ENCODE data around the gene RTTN.

The RTTN gene

DNA sequence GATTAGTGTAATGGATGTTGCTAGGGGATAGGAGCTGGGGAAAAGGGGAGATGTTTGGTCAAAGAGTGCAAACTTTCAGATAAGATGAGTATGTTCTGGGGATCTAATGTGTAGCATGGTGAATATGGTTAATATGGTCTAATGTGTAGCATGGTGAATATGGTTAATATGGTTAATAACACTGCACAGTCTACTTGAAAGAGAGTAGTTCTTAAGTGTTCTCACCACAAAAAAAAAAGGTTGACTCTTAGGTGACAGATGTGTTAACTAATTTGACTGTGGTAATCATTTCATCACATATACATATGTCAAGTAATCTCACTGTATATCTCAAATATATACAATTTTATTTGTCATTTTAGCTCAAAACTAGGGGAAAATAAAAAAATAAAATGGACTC is 136.5 kb downstream of the RTTN start:
- DNase-seq (ENCODE audit: low spot score), result no peak
- TF ChIP-seq, protein P1, sequence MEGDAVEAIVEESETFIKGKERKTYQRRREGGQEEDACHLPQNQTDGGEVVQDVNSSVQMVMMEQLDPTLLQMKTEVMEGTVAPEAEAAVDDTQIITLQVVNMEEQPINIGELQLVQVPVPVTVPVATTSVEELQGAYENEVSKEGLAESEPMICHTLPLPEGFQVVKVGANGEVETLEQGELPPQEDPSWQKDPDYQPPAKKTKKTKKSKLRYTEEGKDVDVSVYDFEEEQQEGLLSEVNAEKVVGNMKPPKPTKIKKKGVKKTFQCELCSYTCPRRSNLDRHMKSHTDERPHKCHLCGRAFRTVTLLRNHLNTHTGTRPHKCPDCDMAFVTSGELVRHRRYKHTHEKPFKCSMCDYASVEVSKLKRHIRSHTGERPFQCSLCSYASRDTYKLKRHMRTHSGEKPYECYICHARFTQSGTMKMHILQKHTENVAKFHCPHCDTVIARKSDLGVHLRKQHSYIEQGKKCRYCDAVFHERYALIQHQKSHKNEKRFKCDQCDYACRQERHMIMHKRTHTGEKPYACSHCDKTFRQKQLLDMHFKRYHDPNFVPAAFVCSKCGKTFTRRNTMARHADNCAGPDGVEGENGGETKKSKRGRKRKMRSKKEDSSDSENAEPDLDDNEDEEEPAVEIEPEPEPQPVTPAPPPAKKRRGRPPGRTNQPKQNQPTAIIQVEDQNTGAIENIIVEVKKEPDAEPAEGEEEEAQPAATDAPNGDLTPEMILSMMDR (IDR thresholded peaks at IDR 0.05; ENCODE audit: extremely low read depth, missing control alignments), result no peak

DNA sequence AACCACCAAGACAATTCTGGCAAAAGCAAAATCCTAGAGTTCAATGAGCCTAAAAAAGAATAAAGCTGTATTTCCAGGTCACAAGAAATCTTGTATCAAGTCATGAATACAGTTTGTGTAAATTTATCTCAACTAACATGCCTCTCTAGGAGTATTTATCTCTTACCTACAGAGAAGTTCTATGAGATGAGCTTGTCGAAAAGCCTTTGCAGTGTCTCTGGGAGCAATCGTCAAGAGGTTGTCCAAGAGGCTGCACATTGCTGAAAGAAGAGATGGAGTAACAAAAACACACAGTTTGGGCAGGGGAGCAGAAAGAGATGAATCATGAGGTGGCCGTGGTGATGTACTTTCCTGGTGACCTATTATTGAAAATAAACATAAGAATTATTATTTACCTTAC is 145.8 kb downstream of the RTTN start:
- TF ChIP-seq, protein P1 (IDR thresholded peaks at IDR 0.05; ENCODE audit: extremely low read depth, missing control alignments), result no peak
- DNase-seq (ENCODE audit: low spot score), result no peak

DNA sequence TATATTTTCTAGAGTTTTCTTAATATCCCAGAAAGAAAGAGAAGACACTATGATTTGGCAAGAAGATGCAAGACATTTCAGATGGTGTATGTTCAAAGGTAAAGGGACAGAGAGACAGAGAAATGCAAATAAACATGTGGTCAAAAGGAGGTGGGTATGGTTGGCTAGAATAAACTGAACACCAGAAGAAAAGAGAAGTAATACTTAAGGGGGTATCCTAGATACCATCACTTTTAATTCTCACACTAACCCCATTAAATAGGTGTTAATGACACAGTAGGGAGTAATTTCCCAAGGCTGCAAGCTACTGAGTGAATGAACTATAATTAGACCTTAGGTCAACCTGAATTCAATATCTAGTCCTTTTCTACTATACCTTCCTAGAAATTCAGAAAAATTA is 146.6 kb downstream of the RTTN start:
- TF ChIP-seq, protein P1 (IDR thresholded peaks at IDR 0.05; ENCODE audit: extremely low read depth, missing control alignments), result no peak
- DNase-seq (ENCODE audit: low spot score), result peak; percentile 49

DNA sequence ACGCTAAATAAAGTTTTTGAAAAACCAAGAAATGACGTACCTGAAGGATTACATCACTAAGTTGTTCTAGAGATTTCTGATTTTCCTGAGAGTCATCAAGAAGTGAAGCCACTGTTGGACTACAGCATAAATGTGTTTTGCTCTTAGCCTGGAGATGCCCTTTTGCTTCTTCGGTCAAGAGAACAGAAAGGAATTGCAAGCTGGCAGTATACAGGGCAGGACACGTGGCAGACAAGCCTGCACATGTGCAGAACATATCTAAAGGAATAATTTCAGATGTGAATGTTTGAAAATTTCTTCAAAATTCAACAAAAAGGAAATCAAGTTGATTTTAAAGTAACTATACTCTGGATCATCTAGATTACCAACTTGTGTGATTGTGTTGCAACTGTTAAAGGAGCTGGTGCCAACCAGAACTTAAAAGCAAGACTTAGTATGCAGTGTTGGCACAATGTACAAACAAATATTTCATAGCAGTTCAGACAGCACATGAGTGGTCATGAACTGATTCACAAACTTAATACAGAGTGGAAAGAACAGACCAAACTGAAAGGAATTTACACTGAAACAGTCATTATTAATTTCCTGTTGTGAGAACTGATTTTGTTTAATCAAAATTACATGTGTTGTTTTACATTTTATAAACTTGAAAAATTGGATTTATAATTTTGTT is 157.4 kb downstream of the RTTN start:
- TF ChIP-seq, protein P1 (IDR thresholded peaks at IDR 0.05; ENCODE audit: extremely low read depth, missing control alignments), result no peak
- no peak for DNase-seq (ENCODE audit: low spot score)

DNA sequence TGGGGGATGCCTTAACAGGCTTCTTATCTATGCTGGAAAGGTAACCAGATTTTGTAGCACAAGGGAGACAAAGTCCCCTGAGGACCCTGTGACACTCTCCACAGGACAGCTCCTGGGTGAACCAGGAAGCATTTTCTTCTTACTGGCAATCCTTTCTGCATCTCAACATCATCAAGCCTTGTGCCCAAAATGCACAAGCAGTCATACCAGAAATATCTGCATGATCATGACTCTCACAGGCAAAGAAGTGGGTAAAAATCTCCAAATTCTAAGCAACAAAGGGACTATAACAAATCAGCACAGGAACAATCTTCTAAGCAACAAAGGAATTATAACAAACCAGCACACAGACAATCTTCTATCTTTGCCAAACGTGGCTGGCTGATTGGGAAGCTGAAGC is 158.7 kb downstream of the RTTN start:
- TF ChIP-seq, protein P1 (IDR thresholded peaks at IDR 0.05; ENCODE audit: extremely low read depth, missing control alignments), result no peak
- DNase-seq (ENCODE audit: low spot score), result no peak

DNA sequence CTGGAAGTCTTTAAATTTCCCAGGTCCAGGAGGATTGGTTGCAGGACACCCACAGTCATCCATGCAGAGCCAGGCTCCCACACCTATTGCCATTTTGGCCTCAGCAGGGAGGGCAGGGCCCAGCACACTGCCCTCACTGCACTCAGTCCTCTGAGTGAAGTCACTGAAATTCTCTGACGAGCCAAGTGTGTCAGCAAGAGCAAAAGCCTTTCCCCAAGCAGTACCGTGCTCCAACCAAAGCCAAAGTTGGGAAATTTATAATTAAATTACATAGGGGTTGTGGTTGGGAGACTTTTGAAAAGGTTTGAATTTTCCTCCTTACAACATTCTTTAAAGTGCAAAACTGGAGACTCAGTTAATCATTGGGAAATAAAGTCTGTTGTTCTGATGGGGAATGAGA is 159.3 kb downstream of the RTTN start:
- no peak for DNase-seq (ENCODE audit: low spot score)
- TF ChIP-seq, protein P1 (IDR thresholded peaks at IDR 0.05; ENCODE audit: extremely low read depth, missing control alignments), result no peak

DNA sequence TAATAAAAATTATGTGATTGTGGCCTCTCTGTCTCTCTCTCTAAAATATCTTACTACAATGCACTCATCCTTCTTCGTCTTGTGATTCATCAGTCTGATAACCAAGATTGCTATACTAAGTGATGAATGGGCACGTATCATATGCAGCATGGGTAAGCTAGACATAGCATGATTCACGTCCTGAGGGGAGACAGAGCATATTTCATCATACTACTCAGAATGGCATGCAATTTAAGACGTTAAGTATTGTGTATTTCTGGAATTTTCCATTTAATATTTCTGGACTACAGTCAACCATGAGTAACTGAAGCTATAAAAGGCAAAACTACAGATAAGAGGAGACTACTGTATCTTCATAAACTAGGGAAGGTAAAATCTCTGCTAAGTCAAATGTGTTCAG is 160.9 kb downstream of the RTTN start:
- TF ChIP-seq, protein P1 (IDR thresholded peaks at IDR 0.05; ENCODE audit: extremely low read depth, missing control alignments), result no peak
- DNase-seq (ENCODE audit: low spot score), result no peak

All from GM20000 (cell line).